KOPT-K1 (cell line): ENCODE measurements around the gene FAM170B.

Experiments used
- H3K27ac ChIP-seq: fragments of 200-600 bp; sonication (generic); 2 replicates; pipeline ENCODE4 v1.5.1; 2016; ENCODE audit warnings: antibody characterized with exemption, mild to moderate bottlenecking, low read depth, low read length; ENCODE audit not compliant: poor library complexity, severe bottlenecking
- H3K36me3 ChIP-seq: fragments of 200-600 bp; sonication (generic); 2 replicates; pipeline ENCODE4 v1.5.1; 2017; ENCODE audit warnings: antibody characterized with exemption, mild to moderate bottlenecking, low read length, moderate library complexity; ENCODE audit not compliant: insufficient read depth
- H3K9me3 ChIP-seq: fragments of 200-600 bp; sonication (generic); 2 replicates; pipeline ENCODE4 v1.5.1; 2017; ENCODE audit warnings: antibody characterized with exemption, low read length, mild to moderate bottlenecking; ENCODE audit not compliant: insufficient read depth, poor library complexity, severe bottlenecking

The FAM170B gene

DNA sequence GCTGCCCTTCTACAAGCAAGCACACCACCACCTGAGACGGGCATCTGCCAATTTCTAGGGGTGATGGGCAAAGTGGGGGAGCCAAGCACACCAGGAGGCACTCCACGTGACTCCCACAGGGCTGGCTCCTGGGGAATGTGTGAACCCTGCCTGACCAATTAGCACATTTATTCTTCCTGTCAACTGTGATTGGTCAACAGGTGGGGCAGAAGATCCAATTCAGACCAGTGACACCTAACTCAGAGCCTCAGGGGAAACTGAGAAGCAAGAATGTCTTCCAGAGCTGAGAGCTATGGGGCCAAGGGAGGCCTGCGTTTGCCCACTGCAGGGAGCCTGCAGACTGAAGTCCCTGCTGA lies 38.9 kb upstream of the FAM170B start:
- Histone ChIP-seq H3K36me3 (no peaks in the 10 kb centered on the region), H3K9me3 (no peaks in the 10 kb centered on the region), H3K27ac (no peak overlapping the region)

DNA sequence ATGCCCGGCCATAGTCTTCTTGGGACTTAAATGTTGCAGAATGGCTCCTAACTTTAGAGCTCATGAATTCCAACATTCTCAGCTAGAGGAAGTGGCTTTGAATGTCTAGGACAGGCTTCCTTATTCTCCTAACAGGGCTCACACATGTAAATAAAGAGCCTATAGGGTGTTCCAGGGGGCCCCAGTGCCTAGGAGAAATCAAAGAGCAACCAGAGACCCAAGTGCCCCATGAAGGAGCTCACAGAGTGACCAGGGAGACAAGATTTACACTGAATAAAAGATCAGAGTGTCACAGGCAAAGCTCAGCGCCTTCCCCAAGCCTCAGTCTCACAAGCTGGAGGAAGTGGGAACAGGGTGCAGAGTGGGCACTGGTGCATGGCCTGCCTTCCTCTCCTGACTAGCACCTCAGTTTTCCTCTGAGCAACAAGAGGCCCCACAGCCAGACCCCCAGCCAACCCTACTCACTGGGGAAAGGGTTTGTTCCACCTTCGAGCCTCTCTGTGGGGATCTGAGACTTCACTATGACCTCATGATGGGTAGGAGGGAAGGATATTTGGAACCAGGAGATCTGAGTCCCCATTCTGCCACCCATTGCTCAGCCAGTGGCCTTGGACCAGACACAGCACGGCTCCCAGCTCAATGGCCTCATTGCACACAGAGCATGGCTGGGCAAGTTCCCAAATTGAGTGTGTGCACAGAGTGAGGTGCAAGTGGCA lies 38.4 kb upstream of the FAM170B start:
- Histone ChIP-seq H3K9me3 (no peaks in the 10 kb centered on the region), H3K27ac (no peak overlapping the region), H3K36me3 (no peaks in the 10 kb centered on the region)

DNA sequence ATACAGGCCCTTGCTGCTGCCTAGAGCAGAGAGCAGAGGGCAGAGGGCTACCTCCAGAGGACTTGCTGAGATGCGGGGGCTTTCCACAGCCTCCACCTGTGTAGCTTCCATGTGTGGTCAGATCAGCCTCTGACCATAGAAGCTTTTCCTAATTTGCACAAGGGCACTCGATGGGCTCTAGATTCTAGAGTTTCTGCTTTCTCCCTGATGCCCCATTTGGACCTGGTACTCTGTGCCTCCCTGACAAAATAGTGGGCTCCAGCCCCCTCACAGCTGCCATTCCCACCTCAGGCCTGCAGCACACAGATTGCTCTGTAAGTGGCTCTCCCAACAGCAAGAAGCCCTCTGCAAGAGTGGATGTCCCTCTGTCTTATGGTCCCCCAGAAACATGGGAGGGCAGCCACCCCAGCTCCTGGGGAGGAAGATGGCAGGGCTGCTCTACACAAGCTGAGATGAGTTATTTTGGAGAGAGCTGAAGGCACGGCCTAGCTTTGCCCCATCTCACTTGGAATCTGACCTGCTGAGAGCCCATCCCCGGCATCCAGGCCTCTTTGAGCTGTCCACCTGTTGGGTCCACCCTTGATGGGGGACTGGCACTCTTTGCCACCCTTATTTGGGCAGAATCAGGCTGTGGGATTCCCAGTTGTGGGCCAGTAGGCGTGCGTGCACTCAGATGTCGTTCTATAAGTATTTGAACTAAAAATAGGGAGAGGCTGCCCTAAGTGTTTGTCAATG lies 37.7 kb upstream of the FAM170B start:
- Histone ChIP-seq H3K27ac (no peak overlapping the region), H3K9me3 (no peaks in the 10 kb centered on the region), H3K36me3 (no peaks in the 10 kb centered on the region)

DNA sequence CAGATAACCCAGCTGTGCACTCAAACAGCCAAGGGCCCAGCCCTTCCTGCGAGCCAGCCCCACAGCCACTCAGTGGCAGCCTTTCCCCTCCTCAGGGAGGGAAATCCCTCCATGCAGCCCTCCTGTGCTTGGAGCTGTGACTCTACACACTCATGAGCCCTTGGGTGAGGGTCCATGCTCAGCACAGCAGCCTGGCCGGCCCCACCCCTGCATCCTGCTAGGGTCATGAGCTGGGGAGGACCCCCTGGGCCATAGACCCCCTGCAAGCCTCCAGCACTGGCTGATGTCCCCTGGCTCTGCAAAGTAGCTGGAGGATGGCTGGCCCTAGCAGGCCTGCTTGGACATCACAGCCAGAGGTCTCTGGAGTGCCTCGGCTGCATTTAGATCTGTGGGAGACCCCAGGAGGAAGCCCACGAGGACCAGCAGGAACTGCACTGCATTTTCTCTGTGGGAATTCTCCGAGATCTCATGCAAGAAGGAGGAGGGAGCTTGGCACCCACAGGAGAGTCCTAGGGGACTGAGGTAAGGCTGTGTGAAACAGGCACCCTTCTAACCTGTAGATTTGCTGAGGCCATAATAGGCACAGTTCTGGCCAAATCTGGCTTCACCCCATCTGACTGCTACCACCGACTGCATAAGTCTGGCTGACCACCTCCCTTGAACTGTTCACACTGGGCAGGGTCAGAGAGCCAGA lies 37.0 kb upstream of the FAM170B start:
- H3K27ac ChIP-seq: no peak overlapping the region
- no peaks in the 10 kb centered on the region for H3K36me3 ChIP-seq
- H3K9me3 ChIP-seq: no peaks in the 10 kb centered on the region

DNA sequence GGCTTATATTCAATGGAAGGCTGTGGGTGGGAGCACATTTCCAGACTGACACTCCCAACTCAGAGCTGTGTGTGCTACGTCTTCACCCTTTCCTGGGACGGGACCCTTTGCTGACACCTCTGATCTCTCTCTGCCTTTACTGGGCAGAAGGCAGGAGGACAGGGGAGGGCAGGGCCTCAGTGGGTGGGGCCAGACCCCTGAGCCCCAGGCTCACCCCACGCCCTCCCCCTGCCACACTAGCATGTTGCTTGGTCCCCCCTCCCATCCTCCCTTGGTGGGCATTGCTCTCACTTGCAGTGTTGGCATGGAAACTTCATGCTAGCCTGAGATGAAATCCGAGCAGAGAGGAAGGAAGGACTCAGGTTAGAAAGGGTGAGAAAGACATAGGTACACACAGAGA lies 36.0 kb upstream of the FAM170B start:
- H3K36me3 ChIP-seq: no peaks in the 10 kb centered on the region
- no peak overlapping the region for H3K27ac ChIP-seq
- H3K9me3 ChIP-seq: no peaks in the 10 kb centered on the region

- H3K9me3 ChIP-seq: no peaks in the 10 kb centered on the region
- H3K36me3 ChIP-seq: no peaks in the 10 kb centered on the region
- H3K27ac ChIP-seq: no peak overlapping the region
Measured at GRCh38 chr10:49168831-49169500, 35.1 kb upstream of the FAM170B start.

GRCh38 chr10:49168171-49168540 lies 34.3 kb upstream of the FAM170B start:
- Histone ChIP-seq H3K27ac (no peak overlapping the region), H3K9me3 (no peaks in the 10 kb centered on the region), H3K36me3 (no peaks in the 10 kb centered on the region)

DNA sequence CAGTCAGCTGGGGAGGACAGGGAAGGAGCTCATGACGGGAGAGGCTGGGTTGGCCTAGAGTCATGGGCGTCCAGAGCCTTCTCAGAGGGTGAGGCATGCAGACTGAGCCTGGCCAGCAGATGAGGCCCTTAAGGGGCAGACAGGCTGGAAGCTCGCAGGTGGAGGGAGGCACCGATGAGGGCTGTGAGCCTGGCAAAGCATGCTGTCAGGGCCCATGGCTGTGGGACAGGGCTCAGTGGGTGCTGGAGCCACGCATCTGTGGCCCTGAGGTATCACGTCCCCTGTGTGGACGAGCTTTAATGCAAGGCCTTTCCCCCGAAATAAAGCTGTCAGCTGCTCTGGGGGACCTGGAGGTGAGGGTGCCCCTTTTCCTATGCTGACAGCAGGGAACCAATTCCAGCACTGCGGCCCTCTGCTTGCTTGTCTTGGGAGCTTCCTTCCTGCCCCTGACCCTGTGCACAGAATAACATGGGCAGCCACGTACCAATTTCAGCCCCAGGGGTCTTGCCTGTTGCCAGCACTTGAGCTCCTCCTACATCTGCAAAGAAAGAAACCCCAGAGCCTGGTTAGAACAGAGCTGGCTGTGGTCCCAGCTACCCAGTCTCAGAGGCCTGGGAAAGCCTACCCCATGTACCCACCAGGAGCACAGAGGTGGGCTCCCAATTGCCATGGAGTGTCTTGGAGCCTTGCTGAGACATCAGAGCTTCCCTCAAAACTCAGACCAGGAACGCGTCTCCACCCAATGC lies 33.8 kb upstream of the FAM170B start:
- no peaks in the 10 kb centered on the region for H3K9me3 ChIP-seq
- no peak overlapping the region for H3K27ac ChIP-seq
- no peaks in the 10 kb centered on the region for H3K36me3 ChIP-seq

GRCh38 chr10:49166484-49167400 lies 32.9 kb upstream of the FAM170B start:
- Histone ChIP-seq H3K9me3 (no peaks in the 10 kb centered on the region), H3K36me3 (no peaks in the 10 kb centered on the region), H3K27ac (no peak overlapping the region)

DNA sequence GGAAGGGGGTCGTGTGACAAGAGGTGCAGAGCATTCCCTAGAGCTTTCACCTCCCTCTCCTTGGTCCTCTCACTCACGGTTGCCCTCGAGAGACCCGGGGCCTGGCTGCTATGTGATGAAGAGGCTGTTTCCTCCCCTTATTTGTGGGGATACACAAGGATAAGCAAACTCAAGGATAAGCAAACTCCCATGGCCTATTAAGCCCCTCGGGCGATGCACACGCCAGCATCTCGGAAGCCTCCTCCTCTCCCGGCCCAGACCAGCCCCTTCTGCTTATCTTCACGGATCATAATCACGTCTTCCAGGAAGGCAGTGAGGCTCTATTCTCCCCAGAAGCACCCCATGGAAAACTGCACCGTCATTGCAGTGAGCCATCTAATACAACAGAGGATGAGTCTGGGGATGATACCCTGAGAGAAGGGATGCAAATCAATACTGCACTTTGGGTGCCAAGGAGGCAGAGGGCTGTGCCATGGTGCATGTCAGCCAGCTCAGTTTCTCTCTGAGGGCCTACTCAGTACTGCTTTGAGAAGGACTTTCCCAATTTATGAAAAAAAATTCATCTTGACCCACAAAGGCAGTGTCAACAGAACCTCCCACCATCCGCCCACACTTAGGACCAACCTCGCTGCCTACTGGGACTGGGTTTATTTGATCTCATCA lies 32.1 kb upstream of the FAM170B start:
- H3K9me3 ChIP-seq: no peaks in the 10 kb centered on the region
- no peak overlapping the region for H3K27ac ChIP-seq
- H3K36me3 ChIP-seq: no peaks in the 10 kb centered on the region

DNA sequence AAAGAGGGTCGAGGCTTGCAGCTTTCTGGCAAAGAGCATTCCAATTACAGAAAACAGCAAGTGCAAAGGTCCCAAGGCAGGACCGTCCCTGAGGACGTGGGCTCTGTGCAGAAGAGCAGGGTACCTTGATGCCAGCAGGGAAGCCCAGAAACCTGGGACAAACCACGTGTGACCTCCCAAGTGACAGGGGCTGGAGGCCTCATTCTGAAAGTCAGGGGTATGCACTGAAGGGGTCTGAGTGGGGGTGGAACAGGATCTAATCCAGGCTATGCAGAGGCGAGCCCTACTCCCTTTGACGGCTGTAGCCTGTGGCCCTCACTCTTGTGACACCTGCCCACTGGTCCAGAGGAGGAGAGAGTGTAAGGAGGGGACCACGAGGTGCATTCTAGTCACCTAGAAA lies 31.4 kb upstream of the FAM170B start:
- no peaks in the 10 kb centered on the region for H3K36me3 ChIP-seq
- no peak overlapping the region for H3K27ac ChIP-seq
- H3K9me3 ChIP-seq: no peaks in the 10 kb centered on the region

GRCh38 chr10:49164559-49165188 lies 30.9 kb upstream of the FAM170B start:
- Histone ChIP-seq H3K36me3 (no peaks in the 10 kb centered on the region), H3K9me3 (no peaks in the 10 kb centered on the region), H3K27ac (no peak overlapping the region)

DNA sequence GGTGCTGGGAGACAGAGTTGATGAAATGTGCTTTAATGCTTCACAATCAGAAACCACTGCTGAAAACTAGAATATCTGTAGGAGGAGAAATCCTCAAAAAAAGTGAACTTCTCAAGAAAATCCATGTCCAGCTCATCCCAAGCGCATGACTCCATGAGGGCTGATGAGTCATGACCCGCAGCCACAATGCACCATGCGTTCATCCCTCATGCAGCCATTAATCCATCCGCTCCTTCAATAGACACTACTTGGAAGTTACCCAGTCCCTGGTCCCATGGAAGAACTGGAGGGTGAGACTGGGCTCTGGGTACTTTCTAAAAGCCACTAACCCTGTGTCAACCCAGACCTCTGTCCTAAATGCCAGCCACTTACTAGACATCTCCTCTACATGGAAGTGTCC lies 29.9 kb upstream of the FAM170B start:
- no peaks in the 10 kb centered on the region for H3K9me3 ChIP-seq
- no peaks in the 10 kb centered on the region for H3K36me3 ChIP-seq
- no peak overlapping the region for H3K27ac ChIP-seq
